HepG2 (cell line): ENCODE results near the gene MFSD6. TPM values are rescaled to one million over a fixed set of nuclear protein-coding genes. Genes with fewer than 3 reads are reported as not detected.

ENCODE experiments used
- ATAC-seq: fragments of 200-7000 bp; cut with Tn5 transposase; 3 replicates; pipeline ENCODE4 v1.9.1; 2020; ENCODE audit warnings: mild to moderate bottlenecking, moderate library complexity
- BruUV-seq: library from RNA; stranded (reverse); fragments of 400-500 nt; replicated peaks from 2 replicates; lab custom pipeline; 2021; lab: Mats Ljungman, UMichigan
- CTCF ChIA-PET: fragments of 300-600 bp; formaldehyde crosslinking; extraction: SDS; loops from one replicate; lab custom pipeline; 2021; ENCODE audit warnings: low total read pairs, inconsistent platforms, low intra/inter-chr PET ratio; lab: Yijun Ruan, JAX
- POLR2A ChIA-PET: fragments of 350-600 bp; sonication (Branson Sonifier 250); formaldehyde crosslinking; loops from one replicate; lab custom pipeline; 2020; ENCODE audit warnings: antibody characterized with exemption, inconsistent platforms; lab: Yijun Ruan, JAX
- DNase-seq: peaks from one replicate; pipeline ENCODE4 v3.0.0-alpha.2; 2015; ENCODE audit warnings: low spot score
- FAIRE-seq: peaks from 3 replicates; lab custom pipeline; 2011; peaks lifted over from hg19 to GRCh38; lab: Jason Lieb, UNC
- H2AFZ ChIP-seq: one replicate; pipeline ENCODE4 v1.6.1; 2011; ENCODE audit warnings: low read length, inconsistent platforms
- H3K27ac ChIP-seq: fragments of 300-600 bp; 3 replicates; pipeline ENCODE4 v1.8.0; 2011; ENCODE audit warnings: mixed run types, mild to moderate bottlenecking, mixed read lengths, low read length, inconsistent platforms; ENCODE audit not compliant: insufficient read depth; ENCODE audit errors: extremely low read length
- H3K27me3 ChIP-seq, 2 experiments: fragments of 200-600 bp in 1 of 2; 2 replicates in 1 of 2; 3 replicates in 1 of 2; pipeline versions ENCODE4 v1.6.0 to v1.8.0; 2011; ENCODE audit warnings: low read length in 2 of 2, mild to moderate bottlenecking in 2 of 2, moderate library complexity in 2 of 2, inconsistent platforms in 1 of 2; ENCODE audit not compliant: insufficient read depth in 2 of 2, control insufficient read depth in 1 of 2
- H3K36me3 ChIP-seq, 2 experiments: fragments of 200-600 bp in 1 of 2; replicated peaks in 1 of 2; 2 replicates in 1 of 2; 3 replicates in 1 of 2; pipeline versions ENCODE4 v1.5.1 to v1.8.0; 2011; ENCODE audit warnings: low read length in 2 of 2, inconsistent platforms in 1 of 2; ENCODE audit not compliant: insufficient read depth in 2 of 2, control insufficient read depth in 1 of 2
- H3K4me1 ChIP-seq: 2 replicates; pipeline ENCODE4 v1.5.1; 2012; ENCODE audit warnings: low read length, inconsistent platforms; ENCODE audit not compliant: insufficient read depth
- H3K4me2 ChIP-seq: 2 replicates; pipeline ENCODE4 v1.6.0; 2011; ENCODE audit warnings: low read depth, low read length, inconsistent platforms
- H3K4me3 ChIP-seq, 3 experiments: fragments of 200-600 bp in 1 of 3; sonication (generic), shearing (Covaris generic) in 1 of 3; replicated peaks in 1 of 3; 2 replicates each; pipeline ENCODE4 v1.5.1; 2011 to 2016; ENCODE audit warnings: low read length in 3 of 3, inconsistent platforms in 2 of 3, low read depth in 2 of 3, mild to moderate bottlenecking in 2 of 3, control low read depth in 1 of 3, mixed read lengths in 1 of 3; ENCODE audit not compliant: insufficient read depth in 1 of 3
- H3K79me2 ChIP-seq: one replicate; pipeline ENCODE4 v1.6.1; 2011; ENCODE audit warnings: low read length, inconsistent platforms; ENCODE audit not compliant: insufficient read depth
- H3K9ac ChIP-seq: 2 replicates; pipeline ENCODE4 v1.6.0; 2011; ENCODE audit warnings: mild to moderate bottlenecking, low read depth, low read length, inconsistent platforms; ENCODE audit not compliant: insufficient read depth
- H3K9me3 ChIP-seq: 2 replicates; pipeline ENCODE4 v1.5.1; 2012; ENCODE audit warnings: mild to moderate bottlenecking, low read length
- H4K20me1 ChIP-seq: 2 replicates; pipeline ENCODE4 v1.6.0; 2011; ENCODE audit warnings: inconsistent platforms, mild to moderate bottlenecking, low read length, moderate library complexity; ENCODE audit not compliant: insufficient read depth
- ARNTL ChIP-seq: sonication (generic); formaldehyde crosslinking; IDR thresholded peaks from 2 replicates; pipeline ENCODE4 v1.4.0; 2020; ENCODE audit warnings: mild to moderate bottlenecking, missing genetic modification reagents
- MAFK ChIP-seq, 2 experiments: IDR thresholded peaks in 1 of 2; conservative IDR thresholded peaks in 1 of 2; 2 replicates each; pipeline ENCODE4 v1.6.1; 2011; ENCODE audit warnings: improper control_type of control experiment in 2 of 2, low read length in 2 of 2
- SP140L ChIP-seq: sonication (generic); formaldehyde crosslinking; IDR thresholded peaks from 2 replicates; pipeline ENCODE4 v1.4.0; 2020; ENCODE audit warnings: missing genetic modification reagents, borderline replicate concordance
- TAF1 ChIP-seq: sonication (generic); formaldehyde crosslinking; IDR thresholded peaks from 2 replicates; pipeline ENCODE4 v1.4.0; 2020; ENCODE audit warnings: missing genetic modification reagents
- TEAD3 ChIP-seq: optimal IDR thresholded peaks from 2 replicates; pipeline ENCODE3; 2016; ENCODE audit warnings: borderline replicate concordance
- ZNF34 ChIP-seq: sonication (generic); formaldehyde crosslinking; IDR thresholded peaks from 2 replicates; pipeline ENCODE4 v1.4.0; 2020; ENCODE audit warnings: mild to moderate bottlenecking, missing genetic modification reagents, borderline replicate concordance
- ZNF747 ChIP-seq: sonication (generic); formaldehyde crosslinking; IDR thresholded peaks from 2 replicates; pipeline ENCODE4 v1.8.1; 2023; ENCODE audit warnings: missing genetic modification reagents, mild to moderate bottlenecking, borderline replicate concordance
- ZNF781 ChIP-seq: sonication (generic); formaldehyde crosslinking; IDR thresholded peaks from 2 replicates; pipeline ENCODE4 v1.5.1; 2020; ENCODE audit warnings: borderline replicate concordance, mild to moderate bottlenecking, missing genetic modification reagents; ENCODE audit errors: not compliant biosample characterization
- WGBS: methylation state at CpG from one replicate; pipeline ENCODE4 v1.1.6; 2017; ENCODE audit warnings: low lambda C conversion rate; 5-methylcytosine and 5-hydroxymethylcytosine counted together
- in situ Hi-C: cut with HindIII; loops from 2 replicates; pipeline ENCODE4 v1.10.0; 2017; ENCODE audit warnings: low pct_unique_long_range_greater_than_20kb; ENCODE audit not compliant: extremely low pct_ligation_motif_present
- intact Hi-C: fragments of 100-400 bp; cut with micrococcal nuclease; formaldehyde crosslinking; loops from one replicate; pipeline ENCODE4 v1.10.0; 2022; ENCODE audit not compliant: unreplicated experiment
- polyA plus RNA-seq, 8 experiments: library from polyadenylated mRNA; depleted of rRNA in 3 of 8; stranded (reverse) in 7 of 8; unstranded in 1 of 8; fragments of >200 nt; fragmentation: Illumina TruSeq in 4 of 8; extraction: Trizol in 4 of 8; gene quantifications; 2 replicates each; pipeline versions ENCODE4 v1.2.1 to v1.2.3, GENCODE V29; 2011 to 2016; ENCODE audit warnings: low read depth in 4 of 8, missing spikeins in 1 of 8, mixed read lengths in 1 of 8; ENCODE audit not compliant: insufficient read depth in 1 of 8
- total RNA-seq, 5 experiments: library from RNA; depleted of rRNA; stranded (reverse); fragments of >200 nt; fragmentation: Illumina TruSeq; extraction: Trizol; gene quantifications; 2 replicates each; pipeline ENCODE4 v1.2.3, GENCODE V29; 2016; ENCODE audit warnings: low read depth in 1 of 5
- TF ChIP-seq, protein P1 (sequence below): sonication (generic); formaldehyde crosslinking; IDR thresholded peaks from 2 replicates; pipeline ENCODE4 v1.8.1; 2022; ENCODE audit warnings: low read depth, mild to moderate bottlenecking, missing genetic modification reagents
- TF ChIP-seq, protein P2 (sequence below): sonication (generic); formaldehyde crosslinking; IDR thresholded peaks from 2 replicates; pipeline ENCODE4 v1.4.0; 2020; ENCODE audit warnings: missing genetic modification reagents
- TF ChIP-seq, protein P3 (sequence below): sonication (generic); formaldehyde crosslinking; conservative IDR thresholded peaks from 2 replicates; pipeline ENCODE4 v1.4.0; 2020; ENCODE audit warnings: missing genetic modification reagents
- TF ChIP-seq, protein P4 (sequence below): sonication (generic); formaldehyde crosslinking; IDR thresholded peaks from 2 replicates; pipeline ENCODE4 v1.8.1; 2023; ENCODE audit warnings: mild to moderate bottlenecking, missing genetic modification reagents, borderline replicate concordance

MFSD6 gene
- total and polyA plus RNA-seq, 2 of the 13 experiments (the other 11 are each of a cell fraction or from before 2014, with no cell fraction given): 0.92 to 1.4 TPM

DNA sequence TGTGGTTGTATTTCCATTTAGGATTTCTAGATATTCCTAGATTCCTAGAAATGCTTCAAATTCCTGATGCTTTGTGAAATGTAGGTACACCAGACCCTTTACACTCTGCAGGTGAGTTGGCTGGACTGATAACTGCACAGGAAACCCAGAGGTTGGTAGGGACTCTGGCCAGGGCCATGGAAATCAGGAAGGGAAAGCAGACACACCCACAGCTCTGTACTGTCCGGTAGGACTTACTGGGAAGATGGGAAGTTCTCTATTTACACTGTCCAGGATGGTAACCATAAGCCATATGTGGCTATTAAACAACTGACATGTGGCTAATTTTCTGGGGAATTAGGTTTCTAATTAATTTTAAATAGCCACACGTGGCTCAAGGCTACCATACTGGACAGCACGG is 94.9 kb downstream of the MFSD6 start:
- POLR2A ChIA-PET: no interaction called here
- WGBS: 87% methylated on average over 3 of the region's 3 CpGs
- no peak for DNase-seq

DNA sequence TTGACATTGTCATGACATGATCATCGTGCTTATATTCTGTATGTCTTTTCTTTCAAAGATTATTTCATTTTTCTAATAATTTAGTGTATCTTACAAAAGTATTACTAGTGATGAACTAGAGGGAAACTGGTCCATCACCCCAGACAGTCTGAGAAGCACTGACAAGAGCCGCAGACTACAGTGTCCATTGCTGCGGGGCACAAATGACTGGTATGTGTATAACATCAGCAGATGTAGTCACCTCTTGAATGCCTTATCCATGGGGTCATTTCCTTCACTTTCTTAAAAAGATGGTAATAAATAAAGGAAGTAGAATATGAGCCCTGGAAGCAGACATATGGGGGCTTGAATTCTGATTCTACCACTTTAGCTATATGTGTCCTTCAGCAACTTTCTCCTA is 96.8 kb downstream of the MFSD6 start:
- Histone ChIP-seq H2AFZ (no peak overlapping the region), H3K36me3 (no peaks in the 10 kb centered on the region), H3K9me3 (no peaks in the 10 kb centered on the region), H3K4me2 (no peak overlapping the region), H3K4me1 (peaks cover 7% of the 10 kb centered on the region), H3K9ac (no peak overlapping the region), H3K79me2 (no peaks in the 10 kb centered on the region), H3K27ac (no peak overlapping the region), H4K20me1 (no peaks in the 10 kb centered on the region), H3K4me3 (no peak overlapping the region), H3K27me3 (no peaks in the 10 kb centered on the region)
- ChIA-PET POLR2A (no interaction called here), CTCF (no interaction called here)
- BruUV-seq: no TSS peak
- DNase-seq (no peak), FAIRE-seq (no peak), ATAC-seq (no peak)
- intact Hi-C loops (no loop called here), in situ Hi-C loops (loop anchor here (25.0 kb wide), 1 partner anchor 168 kb away; the partner anchor contains the start of gene INPP1)
- WGBS: 94% methylated on average over 3 of the region's 3 CpGs
- TF ChIP-seq, protein P1, sequence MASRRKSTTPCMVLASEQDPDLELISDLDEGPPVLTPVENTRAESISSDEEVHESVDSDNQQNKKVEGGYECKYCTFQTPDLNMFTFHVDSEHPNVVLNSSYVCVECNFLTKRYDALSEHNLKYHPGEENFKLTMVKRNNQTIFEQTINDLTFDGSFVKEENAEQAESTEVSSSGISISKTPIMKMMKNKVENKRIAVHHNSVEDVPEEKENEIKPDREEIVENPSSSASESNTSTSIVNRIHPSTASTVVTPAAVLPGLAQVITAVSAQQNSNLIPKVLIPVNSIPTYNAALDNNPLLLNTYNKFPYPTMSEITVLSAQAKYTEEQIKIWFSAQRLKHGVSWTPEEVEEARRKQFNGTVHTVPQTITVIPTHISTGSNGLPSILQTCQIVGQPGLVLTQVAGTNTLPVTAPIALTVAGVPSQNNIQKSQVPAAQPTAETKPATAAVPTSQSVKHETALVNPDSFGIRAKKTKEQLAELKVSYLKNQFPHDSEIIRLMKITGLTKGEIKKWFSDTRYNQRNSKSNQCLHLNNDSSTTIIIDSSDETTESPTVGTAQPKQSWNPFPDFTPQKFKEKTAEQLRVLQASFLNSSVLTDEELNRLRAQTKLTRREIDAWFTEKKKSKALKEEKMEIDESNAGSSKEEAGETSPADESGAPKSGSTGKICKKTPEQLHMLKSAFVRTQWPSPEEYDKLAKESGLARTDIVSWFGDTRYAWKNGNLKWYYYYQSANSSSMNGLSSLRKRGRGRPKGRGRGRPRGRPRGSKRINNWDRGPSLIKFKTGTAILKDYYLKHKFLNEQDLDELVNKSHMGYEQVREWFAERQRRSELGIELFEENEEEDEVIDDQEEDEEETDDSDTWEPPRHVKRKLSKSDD (CRISPR knock-in tag): no peak
- TF ChIP-seq, protein P2, sequence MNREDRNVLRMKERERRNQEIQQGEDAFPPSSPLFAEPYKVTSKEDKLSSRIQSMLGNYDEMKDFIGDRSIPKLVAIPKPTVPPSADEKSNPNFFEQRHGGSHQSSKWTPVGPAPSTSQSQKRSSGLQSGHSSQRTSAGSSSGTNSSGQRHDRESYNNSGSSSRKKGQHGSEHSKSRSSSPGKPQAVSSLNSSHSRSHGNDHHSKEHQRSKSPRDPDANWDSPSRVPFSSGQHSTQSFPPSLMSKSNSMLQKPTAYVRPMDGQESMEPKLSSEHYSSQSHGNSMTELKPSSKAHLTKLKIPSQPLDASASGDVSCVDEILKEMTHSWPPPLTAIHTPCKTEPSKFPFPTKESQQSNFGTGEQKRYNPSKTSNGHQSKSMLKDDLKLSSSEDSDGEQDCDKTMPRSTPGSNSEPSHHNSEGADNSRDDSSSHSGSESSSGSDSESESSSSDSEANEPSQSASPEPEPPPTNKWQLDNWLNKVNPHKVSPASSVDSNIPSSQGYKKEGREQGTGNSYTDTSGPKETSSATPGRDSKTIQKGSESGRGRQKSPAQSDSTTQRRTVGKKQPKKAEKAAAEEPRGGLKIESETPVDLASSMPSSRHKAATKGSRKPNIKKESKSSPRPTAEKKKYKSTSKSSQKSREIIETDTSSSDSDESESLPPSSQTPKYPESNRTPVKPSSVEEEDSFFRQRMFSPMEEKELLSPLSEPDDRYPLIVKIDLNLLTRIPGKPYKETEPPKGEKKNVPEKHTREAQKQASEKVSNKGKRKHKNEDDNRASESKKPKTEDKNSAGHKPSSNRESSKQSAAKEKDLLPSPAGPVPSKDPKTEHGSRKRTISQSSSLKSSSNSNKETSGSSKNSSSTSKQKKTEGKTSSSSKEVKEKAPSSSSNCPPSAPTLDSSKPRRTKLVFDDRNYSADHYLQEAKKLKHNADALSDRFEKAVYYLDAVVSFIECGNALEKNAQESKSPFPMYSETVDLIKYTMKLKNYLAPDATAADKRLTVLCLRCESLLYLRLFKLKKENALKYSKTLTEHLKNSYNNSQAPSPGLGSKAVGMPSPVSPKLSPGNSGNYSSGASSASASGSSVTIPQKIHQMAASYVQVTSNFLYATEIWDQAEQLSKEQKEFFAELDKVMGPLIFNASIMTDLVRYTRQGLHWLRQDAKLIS (CRISPR knock-in tag): no peak
- TF ChIP-seq, protein P3, sequence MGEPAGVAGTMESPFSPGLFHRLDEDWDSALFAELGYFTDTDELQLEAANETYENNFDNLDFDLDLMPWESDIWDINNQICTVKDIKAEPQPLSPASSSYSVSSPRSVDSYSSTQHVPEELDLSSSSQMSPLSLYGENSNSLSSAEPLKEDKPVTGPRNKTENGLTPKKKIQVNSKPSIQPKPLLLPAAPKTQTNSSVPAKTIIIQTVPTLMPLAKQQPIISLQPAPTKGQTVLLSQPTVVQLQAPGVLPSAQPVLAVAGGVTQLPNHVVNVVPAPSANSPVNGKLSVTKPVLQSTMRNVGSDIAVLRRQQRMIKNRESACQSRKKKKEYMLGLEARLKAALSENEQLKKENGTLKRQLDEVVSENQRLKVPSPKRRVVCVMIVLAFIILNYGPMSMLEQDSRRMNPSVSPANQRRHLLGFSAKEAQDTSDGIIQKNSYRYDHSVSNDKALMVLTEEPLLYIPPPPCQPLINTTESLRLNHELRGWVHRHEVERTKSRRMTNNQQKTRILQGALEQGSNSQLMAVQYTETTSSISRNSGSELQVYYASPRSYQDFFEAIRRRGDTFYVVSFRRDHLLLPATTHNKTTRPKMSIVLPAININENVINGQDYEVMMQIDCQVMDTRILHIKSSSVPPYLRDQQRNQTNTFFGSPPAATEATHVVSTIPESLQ (CRISPR knock-in tag): no peak
- TF ChIP-seq ZNF781 (CRISPR knock-in tag): no peak
- TF ChIP-seq SP140L (CRISPR knock-in tag): no peak
- no peak for TF ChIP-seq ARNTL

More for the DNA sequence above, 94.9 kb downstream of the MFSD6 start:
- H3K36me3 ChIP-seq: no peaks in the 10 kb centered on the region
- no peak overlapping the region for H3K9ac ChIP-seq
- no peak overlapping the region for H2AFZ ChIP-seq
- intact Hi-C loops (no loop called here), in situ Hi-C loops (loop anchor here (25.0 kb wide), 1 partner anchor 166 kb away; the partner anchor contains the start of gene INPP1)
- CTCF ChIA-PET: no interaction called here
- no peaks in the 10 kb centered on the region for H3K9me3 ChIP-seq
- no peak overlapping the region for H3K4me2 ChIP-seq
- H3K4me3 ChIP-seq: no peak overlapping the region
- TF ChIP-seq TEAD3 (no peak), ZNF747 (CRISPR knock-in tag) (no peak), MAFK (conservative IDR thresholded peaks at IDR 0.05 in 1 of 2, IDR thresholded peaks at IDR 0.05 in 1 of 2; ENCODE audit: low read length in 2 of 2) (no peak), TAF1 (no peak), ZNF34 (CRISPR knock-in tag) (no peak)
- TF ChIP-seq, protein P4, sequence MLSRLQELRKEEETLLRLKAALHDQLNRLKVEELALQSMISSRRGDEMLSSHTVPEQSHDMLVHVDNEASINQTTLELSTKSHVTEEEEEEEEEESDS (CRISPR knock-in tag): no peak
- peaks cover 15% of the 10 kb centered on the region for H3K4me1 ChIP-seq
- H3K79me2 ChIP-seq: no peaks in the 10 kb centered on the region
- no peaks in the 10 kb centered on the region for H3K27me3 ChIP-seq
- FAIRE-seq: no peak
- no peak for ATAC-seq
- no peaks in the 10 kb centered on the region for H4K20me1 ChIP-seq
- BruUV-seq: no TSS peak
- H3K27ac ChIP-seq: no peak overlapping the region
